Testis (tissue), 2 donors: ENCODE results near the gene RETREG2.

Experiments used
- CTCF ChIP-seq, 3 experiments: fragments of 450-650 bp in 2 of 3; fragments of 200-600 bp in 1 of 3; sonication (generic) in 1 of 3; IDR thresholded peaks; one replicate each; pipeline ENCODE4 v1.5.1; 2016 to 2019; ENCODE audit warnings: antibody characterized with exemption in 3 of 3, mild to moderate bottlenecking in 2 of 3, moderate library complexity in 1 of 3
- POLR2A ChIP-seq: fragments of 450-650 bp; IDR thresholded peaks from one replicate; pipeline ENCODE4 v1.6.1; 2017; ENCODE audit warnings: antibody characterized with exemption, mild to moderate bottlenecking, moderate library complexity

- TF ChIP-seq CTCF (IDR thresholded peaks at IDR 0.05), result peak in 1 of 3 experiments; percentile 7
- peak; percentile 23 for TF ChIP-seq POLR2A
Measured at GRCh38 chr2:219218732-219219701, 40.9 kb downstream of the RETREG2 start, which contains the start of gene ABCB6.
